Stomach (tissue), 9 donors: ENCODE results near the gene ARSA. TPM values are rescaled to one million over a fixed set of nuclear protein-coding genes. Genes with fewer than 3 reads are reported as not detected.

Experiments
- DNase-seq, 2 donors: peaks; one replicate each; pipeline versions ENCODE4 v3.0.0 to v3.0.0-alpha.2; 2013 to 2019
- H3K27ac ChIP-seq, 5 donors: fragments of 200-600 bp in 4 of 5; sonication (generic) in 4 of 5; one replicate each; pipeline ENCODE4 v1.5.1; 2013 to 2019; ENCODE audit warnings: mild to moderate bottlenecking in 1 of 5, moderate library complexity in 1 of 5
- H3K27me3 ChIP-seq, 3 donors: fragments of 200-600 bp; sonication (generic); one replicate each; pipeline ENCODE4 v1.5.1; 2017 to 2019; ENCODE audit warnings: mixed run types in 1 of 3
- H3K36me3 ChIP-seq, 4 donors: fragments of 200-600 bp; sonication (generic); 1 replicate in 3 of 4; 2 replicates in 1 of 4; pipeline ENCODE4 v1.5.1; 2016 to 2019
- H3K4me1 ChIP-seq, 4 donors: fragments of 200-600 bp; sonication (generic); one replicate each; pipeline ENCODE4 v1.5.1; 2016 to 2019
- H3K4me3 ChIP-seq, 4 donors: fragments of 200-600 bp; sonication (generic) in 3 of 4; one replicate each; pipeline ENCODE4 v1.5.1; 2016 to 2019; ENCODE audit warnings: mild to moderate bottlenecking in 1 of 4
- H3K9me3 ChIP-seq, 4 donors: fragments of 200-600 bp; sonication (generic); one replicate each; pipeline ENCODE4 v1.5.1; 2016 to 2019
- EP300 ChIP-seq: sonication (generic); formaldehyde crosslinking; IDR thresholded peaks from one replicate; pipeline ENCODE4 v1.6.1; 2017; ENCODE audit warnings: antibody characterized with exemption
- POLR2A ChIP-seq, 4 donors: fragments of 450-650 bp; IDR thresholded peaks; one replicate each; pipeline ENCODE4 v1.6.1; 2016; ENCODE audit warnings: antibody characterized with exemption in 4 of 4, control low read depth in 2 of 4, mild to moderate bottlenecking in 1 of 4, moderate library complexity in 1 of 4
- POLR2AphosphoS5 ChIP-seq, 3 donors: sonication (generic); formaldehyde crosslinking; IDR thresholded peaks; one replicate each; pipeline ENCODE4 v1.6.1; 2016; ENCODE audit warnings: antibody characterized with exemption in 3 of 3
- WGBS, 5 donors: extraction: QIAGEN DNeasy Blood & Tissue Kit in 3 of 5; methylation state at CpG; one replicate each; pipeline versions ENCODE4 v1.1.5 to v1.1.7; 2013 to 2018; 5-methylcytosine and 5-hydroxymethylcytosine counted together
- intact Hi-C: fragments of 100-400 bp; cut with DNase I; formaldehyde crosslinking; loops from one replicate; pipeline ENCODE4 v1.15.1; 2023; ENCODE audit warnings: low total_unique reads
- polyA plus RNA-seq, 3 donors: library from polyadenylated mRNA; stranded (reverse); fragments of 200-250 nt; gene quantifications; one replicate each; pipeline ENCODE4 v1.2.3, GENCODE V29; 2013
- total RNA-seq, 5 donors: library from RNA; depleted of rRNA; stranded (reverse); fragments of >200 nt; gene quantifications; one replicate each; pipeline versions ENCODE4 v1.1.0 to v1.2.3, GENCODE V29; 2014 to 2016
- TF ChIP-seq, protein P1 (sequence below), 7 experiments: fragments of 450-650 bp in 4 of 7; fragments of 200-600 bp in 3 of 7; sonication (generic) in 3 of 7; IDR thresholded peaks; one replicate each; pipeline ENCODE4 v1.5.1; 2016 to 2019; ENCODE audit warnings: antibody characterized with exemption in 7 of 7, control low read depth in 2 of 7, mild to moderate bottlenecking in 1 of 7
- donor health status: healthy with polysubstance abuse.
- donor health status: Bipolar disorder and iron deficiency.
- donor health status: healthy.

ARSA gene
- total and polyA plus RNA-seq, 8 donors, result 7.7 to 88.1 (median 43.4) TPM

DNA sequence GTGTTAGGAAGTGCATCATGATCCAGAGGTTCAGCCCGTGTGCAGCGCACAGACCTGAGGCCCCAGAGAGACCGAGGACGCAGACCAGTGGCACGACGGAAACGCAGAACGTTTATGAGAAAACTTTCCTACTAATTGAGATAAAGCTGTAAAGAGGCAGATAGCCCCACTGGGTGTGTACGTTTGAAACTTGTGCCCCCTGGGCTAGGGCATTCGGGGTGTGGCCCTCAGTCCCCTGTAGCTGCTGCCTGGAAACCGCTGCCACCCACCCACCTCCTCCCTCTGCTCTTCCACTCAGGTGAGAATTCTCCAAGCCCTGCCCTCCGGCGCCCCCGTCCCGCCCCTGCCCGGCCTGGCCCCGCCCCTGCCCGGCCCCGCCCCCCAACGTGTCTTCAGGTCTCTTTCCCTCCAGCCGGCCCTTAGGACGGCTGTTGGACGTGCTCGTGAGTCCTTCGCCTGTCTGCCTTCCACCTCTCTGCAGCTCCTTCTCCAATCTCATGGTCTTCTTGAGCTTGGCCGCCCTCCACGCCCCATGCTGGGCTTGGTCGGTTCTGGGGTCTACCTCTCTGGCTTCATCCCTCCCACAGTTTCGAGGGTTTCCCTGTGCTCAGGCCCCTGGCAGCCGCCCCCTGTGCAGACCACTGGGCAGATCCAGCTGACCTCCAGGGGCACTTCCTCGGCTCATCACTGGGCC lies 15.3 kb downstream of the ARSA start:
- H3K4me1 ChIP-seq, result peaks cover 6 to 15% (median 11%) of the 10 kb centered on the region in 4 donors
- DNase-seq, result peak in 1 of 2 donors; percentile 62
- WGBS, 5 donors, result 26 to 46% (median 34%) methylated on average over 21 to 31 of the region's 31 CpGs
- TF ChIP-seq, protein P1, sequence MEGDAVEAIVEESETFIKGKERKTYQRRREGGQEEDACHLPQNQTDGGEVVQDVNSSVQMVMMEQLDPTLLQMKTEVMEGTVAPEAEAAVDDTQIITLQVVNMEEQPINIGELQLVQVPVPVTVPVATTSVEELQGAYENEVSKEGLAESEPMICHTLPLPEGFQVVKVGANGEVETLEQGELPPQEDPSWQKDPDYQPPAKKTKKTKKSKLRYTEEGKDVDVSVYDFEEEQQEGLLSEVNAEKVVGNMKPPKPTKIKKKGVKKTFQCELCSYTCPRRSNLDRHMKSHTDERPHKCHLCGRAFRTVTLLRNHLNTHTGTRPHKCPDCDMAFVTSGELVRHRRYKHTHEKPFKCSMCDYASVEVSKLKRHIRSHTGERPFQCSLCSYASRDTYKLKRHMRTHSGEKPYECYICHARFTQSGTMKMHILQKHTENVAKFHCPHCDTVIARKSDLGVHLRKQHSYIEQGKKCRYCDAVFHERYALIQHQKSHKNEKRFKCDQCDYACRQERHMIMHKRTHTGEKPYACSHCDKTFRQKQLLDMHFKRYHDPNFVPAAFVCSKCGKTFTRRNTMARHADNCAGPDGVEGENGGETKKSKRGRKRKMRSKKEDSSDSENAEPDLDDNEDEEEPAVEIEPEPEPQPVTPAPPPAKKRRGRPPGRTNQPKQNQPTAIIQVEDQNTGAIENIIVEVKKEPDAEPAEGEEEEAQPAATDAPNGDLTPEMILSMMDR (IDR thresholded peaks at IDR 0.05), result no peak
- TF ChIP-seq POLR2A (IDR thresholded peaks at IDR 0.05), result no peak
- TF ChIP-seq POLR2AphosphoS5 (IDR thresholded peaks at IDR 0.05), result no peak
- TF ChIP-seq EP300, result no peak
- no peaks in the 10 kb centered on the region for H3K9me3 ChIP-seq
- intact Hi-C loops, result loop anchor here (10.0 kb wide), 1 partner anchor 58 kb away; no protein-coding TSS in a partner anchor
- no peak overlapping the region for H3K4me3 ChIP-seq
- H3K27ac ChIP-seq, result peak overlapping the region; percentile 74 to 85 (median 81)
- peaks cover 0 to 65% (median 0%) of the 10 kb centered on the region in 3 donors for H3K27me3 ChIP-seq
- H3K36me3 ChIP-seq, result no peaks in the 10 kb centered on the region

DNA sequence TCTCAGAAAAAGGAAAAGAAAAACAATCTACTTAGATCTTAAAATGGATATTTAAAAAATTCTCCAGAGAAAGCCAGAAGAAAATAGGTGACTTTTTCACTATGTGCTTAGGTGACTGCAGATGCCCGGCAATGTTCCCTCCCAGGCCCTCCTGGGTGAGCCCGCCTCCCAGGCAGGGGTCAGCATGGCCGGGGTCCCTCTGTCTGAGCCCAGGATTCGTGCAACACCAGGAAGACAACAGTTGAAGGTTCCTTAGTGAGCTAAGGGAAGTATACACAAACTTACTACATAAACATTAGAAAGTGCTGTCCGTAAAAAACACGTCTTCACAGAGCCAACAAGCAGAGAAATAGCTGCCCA lies 15.8 kb downstream of the ARSA start:
- 30 to 43% (median 39%) methylated on average over 6 of the region's 6 CpGs for WGBS, 5 donors
- H3K36me3 ChIP-seq, result no peaks in the 10 kb centered on the region

DNA sequence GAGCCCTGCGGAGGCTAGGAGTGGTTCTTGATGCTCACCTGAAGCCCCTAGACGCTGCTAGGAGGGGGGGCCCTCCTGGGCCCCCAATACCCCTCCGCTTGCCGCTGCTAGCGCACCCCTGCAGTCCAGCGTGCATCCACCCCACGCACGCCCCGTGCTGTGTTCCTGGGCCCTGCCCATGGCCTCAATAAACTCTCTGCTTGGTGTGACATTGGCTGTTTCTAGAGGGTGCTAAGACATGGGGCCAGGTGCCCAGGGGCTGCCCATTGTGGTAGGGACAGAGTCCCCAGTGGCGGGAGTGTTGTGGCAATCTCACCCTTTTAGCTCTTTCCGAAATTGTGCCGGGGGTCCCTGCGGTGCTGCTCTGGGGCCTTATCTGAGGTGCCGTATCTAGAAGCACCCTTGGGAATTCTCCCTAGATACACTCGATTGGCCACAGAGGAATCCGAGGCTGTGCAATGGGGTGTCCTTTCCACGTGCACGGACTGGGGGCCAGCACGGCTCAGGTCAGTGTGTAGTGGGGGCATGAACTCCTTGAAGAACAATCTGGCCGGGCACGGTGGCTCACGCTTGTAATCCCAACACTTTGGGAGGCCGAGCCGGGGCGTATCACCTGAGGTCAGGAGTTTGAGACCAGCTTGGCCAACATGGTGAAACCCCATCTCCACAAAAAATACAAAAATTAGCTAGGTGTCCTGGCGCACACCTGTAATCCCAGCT lies 16.5 kb downstream of the ARSA start:
- WGBS, 5 donors, result 92 to 96% (median 94%) methylated on average over 18 to 26 of the region's 26 CpGs
- no peaks in the 10 kb centered on the region for H3K36me3 ChIP-seq
- no peak overlapping the region for H3K27ac ChIP-seq
- intact Hi-C loops, result loop anchor here (10.0 kb wide), 1 partner anchor 57 kb away; no protein-coding TSS in a partner anchor
- no peaks in the 10 kb centered on the region for H3K9me3 ChIP-seq
- TF ChIP-seq EP300 (no peak), POLR2AphosphoS5 (IDR thresholded peaks at IDR 0.05) (no peak), POLR2A (IDR thresholded peaks at IDR 0.05) (no peak)
- TF ChIP-seq, protein P1 (IDR thresholded peaks at IDR 0.05), result no peak
- H3K4me1 ChIP-seq, result peaks cover 6 to 15% (median 11%) of the 10 kb centered on the region in 4 donors
- peaks cover 0 to 76% (median 5%) of the 10 kb centered on the region in 3 donors for H3K27me3 ChIP-seq
- no peak overlapping the region for H3K4me3 ChIP-seq
- DNase-seq, result no peak

More for the DNA sequence above, 15.8 kb downstream of the ARSA start:
- no peak for TF ChIP-seq POLR2A (IDR thresholded peaks at IDR 0.05)
- intact Hi-C loops, result loop anchor here (10.0 kb wide), 1 partner anchor 57 kb away; no protein-coding TSS in a partner anchor
- peak overlapping the region in 2 of 5 donors; percentile 81 to 84 for H3K27ac ChIP-seq
- no peak overlapping the region for H3K4me3 ChIP-seq
- DNase-seq, result no peak
- H3K9me3 ChIP-seq, result no peaks in the 10 kb centered on the region
- peaks cover 0 to 70% (median 0%) of the 10 kb centered on the region in 3 donors for H3K27me3 ChIP-seq
- H3K4me1 ChIP-seq, result peaks cover 6 to 15% (median 11%) of the 10 kb centered on the region in 4 donors

DNA sequence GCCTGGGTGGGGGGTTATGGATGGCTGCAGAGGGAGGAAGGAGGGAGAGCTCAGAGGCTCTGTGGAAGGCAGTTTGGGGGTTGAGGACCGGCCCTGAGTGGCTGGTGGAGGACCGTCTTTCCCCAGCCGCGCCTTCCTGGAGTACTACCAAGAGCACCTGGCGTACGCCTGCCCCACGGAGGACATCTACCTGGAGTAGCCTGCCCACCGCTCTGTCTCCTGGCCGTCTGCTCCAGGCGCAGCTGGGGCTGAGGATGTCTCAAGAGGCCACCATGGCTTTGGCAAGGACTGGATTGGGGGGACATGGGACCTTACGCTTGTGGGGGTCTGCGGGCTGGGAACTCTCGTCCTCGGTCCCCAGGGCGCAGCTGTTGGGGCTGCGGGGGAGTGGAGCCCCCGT lies 17.4 kb downstream of the ARSA start:
- DNase-seq, result no peak
- peaks cover 0 to 83% (median 5%) of the 10 kb centered on the region in 3 donors for H3K27me3 ChIP-seq
- H3K9me3 ChIP-seq, result no peaks in the 10 kb centered on the region
- no peak overlapping the region for H3K27ac ChIP-seq
- intact Hi-C loops, result loop anchor here (10.0 kb wide), 1 partner anchor 56 kb away; no protein-coding TSS in a partner anchor
- TF ChIP-seq POLR2AphosphoS5 (IDR thresholded peaks at IDR 0.05), result no peak
- TF ChIP-seq POLR2A (IDR thresholded peaks at IDR 0.05), result no peak
- TF ChIP-seq, protein P1 (IDR thresholded peaks at IDR 0.05), result no peak
- no peak for TF ChIP-seq EP300
- peaks cover 6 to 15% (median 11%) of the 10 kb centered on the region in 4 donors for H3K4me1 ChIP-seq
- H3K4me3 ChIP-seq, result no peak overlapping the region
- no peaks in the 10 kb centered on the region for H3K36me3 ChIP-seq
- WGBS, 5 donors, result 84 to 88% (median 87%) methylated on average over 17 of the region's 17 CpGs
